T1000 (cell line): ENCODE data around the gene RAP1B.

Source experiments
- DNase-seq: peaks from one replicate; lab custom pipeline; 2025; ENCODE audit warnings: mixed read lengths; lab: John Stamatoyannopoulos, UW

Gene RAP1B

DNA sequence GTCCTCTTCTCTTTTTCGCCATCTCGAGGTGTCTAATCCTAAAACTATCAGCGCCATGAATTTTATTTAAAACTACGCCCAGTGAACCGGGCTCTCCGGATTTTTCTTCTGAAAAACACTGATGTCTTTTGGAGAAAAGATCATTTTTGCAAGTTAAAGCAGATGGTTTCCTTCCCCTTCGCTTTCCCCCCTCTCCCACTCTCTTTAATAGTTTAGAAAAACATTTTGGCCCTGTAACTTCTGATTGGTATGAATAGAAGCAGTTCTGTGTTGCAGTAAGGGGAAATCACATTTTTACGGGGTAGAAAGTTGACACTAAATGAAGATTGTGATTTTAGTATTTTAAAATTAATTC, 1.1 kb downstream of the RAP1B start:
- no peak for DNase-seq

DNA sequence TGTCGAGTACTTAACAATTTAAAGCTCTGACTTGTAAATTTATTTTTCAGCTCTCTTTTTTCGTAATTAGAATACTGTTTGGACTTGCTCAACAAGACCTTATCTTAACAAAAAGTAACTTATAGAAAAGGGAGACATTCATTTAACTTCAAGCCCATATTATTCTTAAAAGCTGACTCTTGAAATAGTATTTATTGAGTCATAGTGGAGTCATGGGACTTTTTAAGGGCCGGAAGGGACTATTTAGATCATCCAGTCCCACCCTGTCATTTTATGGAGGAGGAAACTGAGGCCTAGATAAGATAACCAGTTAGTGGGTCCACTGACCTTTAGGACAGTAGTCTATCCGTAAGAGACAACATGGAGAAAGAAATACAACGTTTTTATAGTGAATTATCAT, 1.5 kb downstream of the RAP1B start:
- DNase-seq: no peak

DNA sequence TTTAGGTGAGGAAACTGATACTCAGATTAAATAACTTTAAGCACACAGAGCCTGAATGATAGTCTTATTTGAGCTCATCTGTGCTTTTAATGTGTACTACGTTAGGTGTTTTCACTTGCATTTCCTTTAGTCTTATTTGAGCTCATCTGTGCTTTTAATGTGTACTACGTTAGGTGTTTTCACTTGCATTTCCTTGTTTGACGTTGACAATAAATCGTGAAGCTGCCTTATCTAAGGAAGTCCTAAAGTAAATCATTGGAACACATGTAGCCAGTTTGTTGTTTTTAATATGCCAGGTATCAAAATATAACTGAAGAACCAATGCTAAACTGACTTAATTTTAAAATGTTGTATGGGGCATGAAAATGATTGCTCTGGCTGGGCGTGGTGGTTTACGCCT, 2.0 kb downstream of the RAP1B start:
- no peak for DNase-seq

DNA sequence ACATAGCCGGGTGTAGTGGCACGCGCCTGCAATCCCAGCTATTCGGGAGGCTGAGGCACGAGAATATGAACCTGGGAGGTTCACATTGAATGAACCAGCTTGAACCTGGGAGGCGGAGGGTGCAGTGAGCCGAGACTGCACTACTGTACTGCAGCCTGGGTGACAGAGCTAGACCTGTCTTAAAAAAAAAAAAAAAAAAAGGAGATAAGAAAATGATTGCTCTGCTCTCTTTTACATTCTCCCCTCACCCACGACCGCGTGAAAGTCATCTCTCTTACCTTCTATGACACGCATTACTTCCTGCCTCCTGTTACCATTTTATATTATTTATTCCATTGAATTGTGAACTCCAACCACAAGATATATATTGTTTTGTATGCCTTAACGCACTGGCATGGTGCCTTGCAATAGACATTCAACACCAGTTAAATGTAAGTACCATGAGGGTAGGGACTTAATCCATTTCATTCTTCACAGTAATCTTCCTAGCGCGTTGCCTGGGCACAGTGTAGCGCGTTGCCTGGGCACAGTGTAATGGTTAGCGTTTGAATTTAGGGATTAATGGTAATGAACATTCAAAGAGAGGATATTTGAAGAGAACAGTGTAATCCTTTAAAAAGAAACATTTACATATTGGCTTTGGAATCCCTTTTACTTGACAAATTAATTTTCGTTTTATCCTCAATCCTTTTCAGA, 2.7 kb downstream of the RAP1B start:
- DNase-seq: no peak

DNA sequence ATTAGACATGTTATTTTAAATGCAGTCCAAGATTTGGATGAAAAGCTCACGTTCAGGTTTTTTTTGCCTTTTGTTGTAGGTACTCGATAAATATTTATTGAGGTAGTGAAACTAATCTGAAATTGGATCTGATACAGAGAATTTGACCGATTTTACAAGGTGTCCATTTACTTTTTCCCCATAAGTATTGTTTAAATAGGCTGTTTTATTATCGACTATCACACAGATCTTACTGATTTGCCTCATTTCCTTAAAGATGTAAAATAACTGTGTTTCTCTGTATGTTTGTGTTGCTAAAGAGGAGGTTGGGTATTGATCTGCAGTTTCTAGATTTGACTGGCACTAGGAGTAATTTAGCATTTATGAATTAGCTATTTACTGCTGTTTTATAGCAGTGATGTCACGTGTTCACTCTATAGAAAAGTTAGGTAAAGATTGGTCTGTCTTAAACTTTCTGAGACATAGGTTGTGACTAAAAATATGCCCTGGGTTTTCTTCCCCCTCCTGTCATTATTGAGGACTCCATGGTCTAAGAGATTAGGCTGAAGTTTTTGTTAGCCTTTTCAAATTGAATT, 3.5 kb downstream of the RAP1B start:
- DNase-seq: no peak

DNA sequence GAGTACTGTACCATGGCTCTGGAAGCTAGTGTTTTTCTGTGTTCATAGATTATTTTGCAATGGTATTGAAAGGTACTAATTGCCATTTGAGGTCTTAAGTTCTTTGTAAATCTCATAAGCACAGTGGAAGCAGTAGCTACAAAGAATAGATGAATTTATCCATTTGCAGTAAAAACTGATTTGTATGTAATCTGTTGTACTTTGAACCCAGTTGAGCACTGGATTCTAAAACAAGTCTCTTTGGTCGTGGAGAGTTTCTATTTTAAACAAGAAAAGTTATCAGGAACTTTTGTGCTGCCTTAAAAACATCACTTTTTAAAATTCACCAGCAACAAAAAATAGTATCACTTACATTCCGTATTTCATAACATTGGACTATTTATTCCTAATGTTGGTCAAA, 4.1 kb downstream of the RAP1B start:
- no peak for DNase-seq

DNA sequence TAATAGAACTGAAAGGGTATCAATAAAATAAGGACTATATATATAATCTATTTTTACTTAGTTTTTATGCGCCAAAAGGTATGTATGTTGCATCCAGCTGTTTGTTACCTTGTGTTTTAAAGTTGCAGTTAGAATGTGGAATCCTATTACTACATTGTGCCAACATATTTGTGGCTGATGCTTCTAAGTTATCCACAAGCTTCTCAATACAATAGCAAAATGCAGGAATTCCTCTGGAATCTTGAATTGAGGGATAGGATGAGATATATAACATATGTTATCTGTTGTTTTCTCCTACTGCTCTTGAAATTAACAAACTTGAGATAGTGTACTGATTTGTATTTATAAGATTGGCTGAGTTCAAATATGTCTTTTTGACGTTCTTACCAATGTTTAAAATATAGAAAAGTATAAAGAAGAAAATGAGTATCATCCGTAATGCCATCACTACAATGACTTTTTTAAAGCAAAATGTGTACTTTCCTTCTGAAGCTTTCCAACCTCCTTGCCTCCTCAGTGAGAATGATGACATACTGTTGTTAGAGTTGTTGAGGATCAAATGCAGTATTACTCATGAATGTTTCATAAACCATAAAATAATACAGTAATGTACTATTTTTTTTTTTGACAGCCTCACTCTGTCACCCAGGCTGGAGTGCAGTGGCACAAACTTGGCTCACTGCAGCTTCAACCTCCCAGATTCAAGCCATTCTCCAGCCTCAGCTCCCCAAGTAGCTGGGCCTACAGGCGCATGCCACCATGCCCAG, 6.6 kb downstream of the RAP1B start:
- DNase-seq: no peak

DNA sequence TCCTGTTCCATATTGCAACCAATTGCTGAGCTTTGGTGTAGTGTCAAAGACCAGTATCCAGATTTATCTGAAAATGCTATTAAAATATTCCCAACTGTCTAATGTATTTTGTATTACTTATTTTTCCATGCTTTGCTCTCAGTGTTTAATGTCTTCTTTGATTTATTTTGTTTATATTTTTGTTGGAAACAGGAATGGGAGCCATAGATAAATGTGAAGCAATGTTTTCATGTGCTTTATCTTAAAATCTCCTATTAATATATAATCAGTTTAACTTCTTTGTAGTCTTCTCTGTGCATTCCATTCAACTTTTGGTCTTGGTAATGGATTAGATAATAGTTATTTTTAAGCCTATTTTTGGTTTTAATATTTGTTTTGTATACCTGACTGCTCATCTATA, 8.8 kb downstream of the RAP1B start:
- DNase-seq: no peak

DNA sequence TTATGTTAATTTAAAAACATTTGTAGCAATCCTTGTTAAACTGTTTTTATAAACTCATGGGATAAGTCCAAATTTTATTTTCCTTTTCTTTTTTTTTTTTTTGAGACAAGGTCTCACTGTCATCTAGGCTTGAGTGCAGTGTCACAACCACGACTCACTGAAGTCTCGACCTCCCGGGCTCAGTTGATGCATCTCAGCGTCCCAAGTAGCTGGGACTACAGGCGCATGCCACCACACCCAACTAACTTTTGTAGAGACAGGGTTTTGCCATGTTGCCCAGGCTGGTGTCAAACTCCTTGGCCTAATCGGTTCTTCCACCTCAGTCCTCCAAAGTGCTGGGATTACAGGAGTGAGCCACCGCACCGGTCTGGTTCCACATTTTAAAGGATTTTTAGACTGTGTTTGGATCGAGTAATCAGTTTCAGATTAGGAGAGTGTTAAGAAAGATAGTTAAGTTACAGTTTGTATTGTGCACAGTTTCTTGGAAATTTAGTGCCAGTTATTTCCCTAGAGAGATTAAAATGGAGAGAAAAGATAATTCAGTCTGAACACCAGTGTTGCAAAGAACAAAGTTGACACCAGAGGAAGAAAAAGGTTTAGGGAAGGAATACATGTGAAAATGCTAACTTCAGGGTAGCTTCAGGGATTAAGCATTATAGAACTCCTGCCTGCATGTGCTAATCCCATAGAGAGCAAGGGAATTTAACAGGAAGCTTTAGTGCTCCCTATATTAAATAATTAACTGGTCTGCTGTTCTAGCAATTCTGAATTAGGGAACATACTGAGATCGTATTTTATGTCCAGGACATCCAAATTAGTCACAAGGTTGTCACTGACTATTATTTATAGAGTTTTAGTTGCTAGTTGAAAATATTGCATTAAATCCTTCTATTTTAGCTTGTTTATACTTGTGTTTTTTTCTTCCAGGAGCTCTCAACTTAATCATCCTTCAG, 10.1 kb downstream of the RAP1B start:
- no peak for DNase-seq

DNA sequence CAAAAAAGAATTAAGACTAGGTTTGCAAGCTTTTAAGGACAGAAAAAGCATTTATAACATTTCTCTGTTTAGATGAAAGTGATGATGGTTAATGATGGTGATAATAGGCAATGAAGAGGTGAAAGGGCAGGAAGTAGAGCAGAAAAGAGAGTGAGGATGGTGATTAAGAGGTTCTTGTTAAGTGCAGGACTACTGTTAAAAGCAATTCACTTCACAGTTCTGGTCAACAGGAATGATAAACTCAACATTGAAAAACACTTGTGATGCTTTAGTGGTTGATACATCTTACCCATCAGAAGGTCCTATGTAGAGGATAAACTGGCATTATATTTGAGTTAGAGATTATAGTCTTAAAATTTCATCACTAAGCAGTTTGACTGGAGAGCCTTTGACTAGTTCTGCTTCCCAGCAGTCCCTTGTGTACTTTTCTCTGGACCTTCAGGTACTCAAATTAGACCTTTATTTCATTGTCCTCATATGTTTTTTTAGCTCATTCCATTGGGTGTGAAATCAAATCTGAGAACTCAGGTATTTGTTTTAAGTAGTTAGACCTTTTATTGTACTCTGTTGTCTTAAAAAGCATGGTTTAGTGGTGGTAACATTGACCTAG, 10.9 kb downstream of the RAP1B start:
- no peak for DNase-seq

DNA sequence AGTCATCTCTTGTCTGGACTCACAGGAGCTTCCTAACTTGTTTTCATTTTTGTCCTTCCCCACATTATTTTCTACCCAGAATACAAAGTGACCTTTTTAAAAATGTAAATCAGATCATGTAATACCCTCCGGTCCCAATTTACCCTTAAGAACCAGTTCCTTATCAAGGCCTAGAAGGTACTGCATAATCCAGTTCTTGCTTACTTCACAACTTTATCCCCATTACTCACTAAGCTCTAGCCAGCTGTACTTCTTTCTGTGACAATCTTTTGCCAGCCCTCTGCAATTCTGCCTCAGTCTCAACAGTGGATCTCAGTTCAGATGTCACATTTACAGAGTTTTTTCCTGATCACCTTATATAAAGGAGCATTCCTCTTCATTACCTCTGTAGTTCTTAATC, 11.6 kb downstream of the RAP1B start:
- no peak for DNase-seq

DNA sequence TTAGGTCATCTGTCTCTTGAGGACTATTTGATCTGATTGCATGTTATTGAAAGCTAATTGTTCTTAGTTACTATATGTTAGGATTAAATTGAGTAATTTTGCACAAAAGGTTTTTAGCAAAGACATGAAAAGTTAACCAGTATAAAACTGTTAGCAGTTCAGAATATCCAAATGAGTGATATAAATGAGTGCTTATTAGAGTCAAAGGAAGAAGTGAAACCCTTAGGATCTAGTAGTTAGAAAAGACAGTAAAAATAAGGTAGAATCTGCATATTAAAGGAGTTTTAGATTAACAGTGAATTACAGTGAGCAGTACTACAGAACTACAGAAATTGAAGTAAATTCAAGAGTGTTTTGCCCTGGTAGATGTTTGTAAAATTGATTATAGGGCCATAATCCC, 12.4 kb downstream of the RAP1B start:
- DNase-seq: no peak

DNA sequence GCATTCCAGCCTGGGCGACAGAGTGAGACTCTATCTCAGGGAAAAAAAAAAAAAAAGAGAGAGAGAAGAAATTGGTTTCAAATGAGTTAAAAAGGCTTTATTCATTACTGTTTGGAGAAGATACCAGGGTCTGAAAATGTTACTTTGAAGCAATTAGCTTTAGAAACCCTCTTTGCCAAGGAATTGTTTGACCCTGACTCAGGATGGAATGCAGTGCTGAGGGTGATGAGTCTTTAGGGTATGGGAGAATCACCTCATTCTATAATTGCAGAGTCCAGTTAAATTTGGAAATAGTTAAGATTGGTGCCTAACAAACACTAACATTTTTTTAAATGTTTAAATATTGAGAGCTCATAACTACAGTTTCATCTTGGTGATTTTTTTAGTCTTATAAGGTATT, 13.3 kb downstream of the RAP1B start:
- no peak for DNase-seq

DNA sequence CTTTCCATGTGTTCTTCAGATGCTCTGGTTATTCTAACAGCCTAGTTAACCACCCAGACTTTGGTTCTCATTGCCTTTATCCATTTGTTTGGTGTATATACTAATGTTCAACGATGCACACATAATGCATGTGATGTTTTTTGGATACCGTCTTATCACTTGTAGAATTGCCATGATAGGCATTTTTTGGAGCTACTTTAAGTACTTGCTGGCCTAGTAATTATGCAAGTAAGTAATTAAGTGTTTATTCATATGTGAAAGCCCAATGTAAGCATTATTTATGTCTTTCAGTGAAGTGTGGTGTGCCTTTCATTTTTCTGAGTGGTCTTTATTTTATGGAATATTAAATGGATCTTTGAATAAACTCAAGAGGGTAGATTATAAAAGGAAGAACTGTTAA, 14.2 kb downstream of the RAP1B start:
- no peak for DNase-seq

DNA sequence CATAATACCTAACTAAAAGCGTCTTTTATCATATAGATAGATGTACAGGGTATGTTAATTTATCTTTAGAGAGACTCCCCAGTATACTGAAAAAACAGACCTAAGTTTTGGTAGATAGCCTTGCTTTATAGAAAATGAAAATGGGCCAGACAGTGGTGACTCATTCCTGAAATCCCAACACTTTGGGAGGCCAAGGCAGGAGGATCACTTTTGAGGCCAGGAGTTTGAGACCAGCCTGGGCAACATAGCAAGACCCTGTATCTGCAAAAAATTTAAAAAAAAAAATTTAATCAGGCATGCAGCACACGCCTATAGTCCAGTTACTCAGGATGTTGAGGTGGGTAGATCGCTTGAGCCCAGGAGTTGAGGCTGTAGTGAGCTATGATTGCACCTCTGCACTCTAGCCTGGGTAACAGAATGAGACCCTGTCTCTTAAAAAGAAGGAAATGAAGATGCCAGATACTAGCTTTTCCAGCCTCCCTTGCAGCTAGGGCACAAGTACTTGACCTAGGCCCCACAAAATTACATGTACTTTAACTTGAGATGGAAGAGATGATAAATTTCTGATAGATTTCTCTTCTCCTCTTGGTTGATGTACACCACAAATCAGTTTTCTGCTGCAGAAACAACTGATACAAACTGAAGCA, 17.1 kb downstream of the RAP1B start:
- DNase-seq: no peak

DNA sequence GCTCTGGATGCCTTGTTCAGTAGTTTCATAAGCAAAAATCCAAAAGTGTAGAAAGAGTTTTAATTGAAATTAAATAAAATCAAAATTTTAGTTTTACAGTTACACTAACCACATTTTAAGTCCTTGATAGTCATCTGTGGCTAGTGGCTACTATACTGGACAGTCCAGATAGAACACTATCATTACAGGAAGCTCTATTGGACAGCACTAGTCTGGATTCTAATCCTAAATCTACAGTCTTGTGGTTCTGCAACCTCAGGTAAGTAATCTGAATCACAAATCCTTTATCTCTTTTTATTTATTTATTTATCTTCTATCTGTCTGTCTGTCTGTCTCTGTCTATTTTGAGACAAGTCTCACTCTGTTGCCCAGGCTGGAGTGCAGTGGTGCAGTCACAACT, 18.0 kb downstream of the RAP1B start:
- DNase-seq: no peak

DNA sequence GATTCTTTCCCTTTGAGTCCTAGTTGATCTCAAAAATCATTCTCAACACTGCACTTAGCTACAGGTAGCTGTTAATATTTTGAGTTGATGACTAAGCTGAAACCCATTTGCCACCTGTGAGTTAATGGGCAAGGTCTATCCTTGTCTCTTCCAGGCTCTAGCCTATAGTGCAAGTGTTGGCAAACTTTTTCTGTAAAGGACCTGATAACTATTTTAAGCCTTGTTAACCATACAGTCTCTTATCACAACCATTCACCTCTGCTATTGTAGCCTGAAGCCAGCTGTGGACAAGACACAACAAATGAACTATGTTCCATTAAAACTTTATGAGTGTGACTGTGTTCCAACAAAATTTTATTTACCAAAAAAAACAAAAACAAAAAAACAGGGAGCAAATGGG, 19.4 kb downstream of the RAP1B start:
- no peak for DNase-seq

DNA sequence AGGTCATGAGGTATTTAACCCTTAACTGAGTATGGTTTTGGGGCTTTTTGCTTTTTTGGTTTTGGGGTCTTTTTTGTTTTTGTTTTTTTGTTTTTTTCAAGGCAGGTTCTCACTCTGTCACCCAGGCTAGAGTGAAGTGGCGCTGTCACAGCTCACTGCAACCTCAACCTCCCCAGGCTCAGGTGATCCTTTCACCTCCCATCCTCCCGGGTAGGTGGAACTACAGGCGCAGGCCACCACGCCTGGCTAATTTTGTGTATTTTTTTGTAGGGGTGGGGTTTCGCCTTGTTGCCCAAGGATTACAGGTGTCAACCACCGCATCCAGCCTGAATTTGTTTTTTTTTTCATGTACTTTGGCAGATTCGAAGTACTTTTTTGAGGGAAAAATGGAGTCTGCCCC, 19.9 kb downstream of the RAP1B start:
- DNase-seq: no peak

DNA sequence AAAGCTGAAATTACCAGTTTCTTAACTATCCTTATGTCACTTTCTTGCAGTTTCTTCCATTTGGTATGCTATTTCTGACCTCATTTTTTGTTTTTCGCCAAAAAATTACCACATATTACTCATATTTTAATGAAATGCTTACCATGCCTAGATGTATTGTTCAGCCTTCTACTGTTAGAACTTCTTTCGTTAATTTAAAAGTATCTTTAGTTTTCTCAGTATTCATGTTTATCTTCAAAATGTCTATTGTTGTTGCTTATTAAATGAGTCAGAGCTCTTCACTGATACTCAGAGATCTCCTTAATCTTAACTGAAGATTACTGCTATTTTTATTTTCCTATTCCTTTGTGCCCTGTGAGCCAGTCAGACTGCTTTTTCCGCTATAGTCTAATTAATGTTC, 20.5 kb downstream of the RAP1B start:
- DNase-seq: no peak

DNA sequence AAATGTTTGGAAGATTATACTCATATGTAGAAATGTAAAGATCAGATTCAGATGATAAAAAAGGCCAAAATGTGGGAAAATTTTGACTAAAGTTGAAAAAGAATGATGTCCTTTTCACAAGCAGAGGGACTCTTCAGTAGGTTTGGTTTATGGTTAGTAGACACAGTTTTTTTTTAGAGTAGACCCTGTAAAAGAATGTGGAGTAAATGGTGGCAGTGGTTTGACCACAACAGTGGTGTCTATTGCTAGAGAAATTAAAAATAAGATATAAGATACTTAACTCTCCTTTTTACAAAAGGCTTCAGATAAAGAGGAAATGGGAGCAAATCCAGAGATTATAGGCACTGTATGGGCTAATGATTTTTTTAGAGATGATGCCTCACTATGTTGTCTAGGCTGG, 21.8 kb downstream of the RAP1B start:
- no peak for DNase-seq
